IPS DF 6.9 (cell line): ENCODE measurements around the gene LRRC4.

Experiments
- DNase-seq: peaks from one replicate; pipeline ENCODE4 v3.0.0-alpha.2; 2013; ENCODE audit warnings: low read depth, low spot score
- H3K27ac ChIP-seq: one replicate; pipeline ENCODE4 v1.5.1; 2013; ENCODE audit warnings: low read length, control low read depth
- H3K27me3 ChIP-seq: 2 replicates; pipeline ENCODE4 v1.6.1; 2013; ENCODE audit warnings: mild to moderate bottlenecking, low read length; ENCODE audit not compliant: control insufficient read depth, insufficient read depth
- H3K36me3 ChIP-seq: 2 replicates; pipeline ENCODE4 v1.6.1; 2013; ENCODE audit warnings: low read length; ENCODE audit not compliant: control insufficient read depth, insufficient read depth
- H3K4me1 ChIP-seq: 2 replicates; pipeline ENCODE4 v1.6.1; 2013; ENCODE audit warnings: low read length; ENCODE audit not compliant: control insufficient read depth, insufficient read depth
- H3K4me3 ChIP-seq: 2 replicates; pipeline ENCODE4 v1.5.1; 2013; ENCODE audit warnings: mild to moderate bottlenecking, low read length
- H3K9me3 ChIP-seq: 2 replicates; pipeline ENCODE4 v1.6.1; 2013; ENCODE audit warnings: low read length, inconsistent platforms; ENCODE audit not compliant: control insufficient read depth, insufficient read depth
- WGBS: extraction: QIAGEN DNeasy Blood & Tissue Kit; methylation state at CpG from one replicate; pipeline ENCODE4 v1.1.7; 2013; ENCODE audit warnings: mixed read lengths, missing lambda C conversion rate; ENCODE audit not compliant: insufficient read length, insufficient coverage; 5-methylcytosine and 5-hydroxymethylcytosine counted together

Gene LRRC4

GRCh38 chr7:128042012-128042411 lies 10.8 kb upstream of the LRRC4 start:
- H3K36me3 ChIP-seq, result no peaks in the 10 kb centered on the region
- no CpG with 5 or more reads among the region's 2 CpGs for WGBS
- no peak overlapping the region for H3K4me3 ChIP-seq
- DNase-seq, result no peak
- H3K9me3 ChIP-seq, result no peaks in the 10 kb centered on the region
- H3K27me3 ChIP-seq, result no peaks in the 10 kb centered on the region
- H3K27ac ChIP-seq, result no peak overlapping the region
- H3K4me1 ChIP-seq, result no peaks in the 10 kb centered on the region

DNA sequence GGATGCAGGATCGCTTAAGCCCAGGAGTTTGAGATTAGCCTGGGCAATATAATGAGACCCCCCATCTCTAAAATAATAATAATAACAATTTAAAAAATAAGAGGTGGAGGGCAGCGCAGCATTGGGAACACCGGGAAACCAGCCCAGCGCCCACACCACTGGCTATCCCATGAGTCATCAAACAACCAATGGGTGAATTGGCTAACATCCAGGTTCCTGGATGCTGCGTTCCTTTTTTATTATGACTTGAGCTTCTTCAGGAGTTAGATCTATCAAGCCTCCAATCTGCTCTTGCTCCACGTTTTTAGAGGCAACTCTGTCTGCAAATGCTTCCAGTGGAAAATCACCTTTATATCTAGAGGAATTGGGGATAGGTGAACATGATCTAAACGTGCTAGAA lies 10.0 kb upstream of the LRRC4 start:
- Histone ChIP-seq H3K27me3 (no peaks in the 10 kb centered on the region), H3K4me1 (no peaks in the 10 kb centered on the region), H3K9me3 (no peaks in the 10 kb centered on the region), H3K4me3 (no peak overlapping the region), H3K27ac (no peak overlapping the region), H3K36me3 (no peaks in the 10 kb centered on the region)
- no peak for DNase-seq
- no CpG with 5 or more reads among the region's 7 CpGs for WGBS

GRCh38 chr7:128040205-128040604 lies 9.0 kb upstream of the LRRC4 start:
- Histone ChIP-seq H3K4me1 (no peaks in the 10 kb centered on the region), H3K27me3 (no peaks in the 10 kb centered on the region)
- WGBS, result no CpG with 5 or more reads among the region's 3 CpGs

GRCh38 chr7:128039544-128039953 lies 8.3 kb upstream of the LRRC4 start:
- DNase-seq, result no peak
- Histone ChIP-seq H3K27me3 (no peaks in the 10 kb centered on the region), H3K27ac (no peak overlapping the region), H3K36me3 (no peaks in the 10 kb centered on the region), H3K9me3 (no peaks in the 10 kb centered on the region), H3K4me1 (no peaks in the 10 kb centered on the region), H3K4me3 (no peak overlapping the region)
- no CpG with 5 or more reads among the region's 4 CpGs for WGBS

More at GRCh38 chr7:128040205-128040604, 9.0 kb upstream of the LRRC4 start:
- Histone ChIP-seq H3K36me3 (no peaks in the 10 kb centered on the region), H3K9me3 (no peaks in the 10 kb centered on the region), H3K4me3 (no peak overlapping the region), H3K27ac (no peak overlapping the region)
- DNase-seq, result no peak

- no peak overlapping the region for H3K4me3 ChIP-seq
- no peak for DNase-seq
- no peaks in the 10 kb centered on the region for H3K36me3 ChIP-seq
- H3K4me1 ChIP-seq, result no peaks in the 10 kb centered on the region
- no peaks in the 10 kb centered on the region; the same call in 1 of the 2 replicates for H3K27me3 ChIP-seq
- WGBS, result no CpG with 5 or more reads among the region's 8 CpGs
- no peaks in the 10 kb centered on the region for H3K9me3 ChIP-seq
- no peak overlapping the region for H3K27ac ChIP-seq
Observed at GRCh38 chr7:128037880-128038619, 6.8 kb upstream of the LRRC4 start.

DNA sequence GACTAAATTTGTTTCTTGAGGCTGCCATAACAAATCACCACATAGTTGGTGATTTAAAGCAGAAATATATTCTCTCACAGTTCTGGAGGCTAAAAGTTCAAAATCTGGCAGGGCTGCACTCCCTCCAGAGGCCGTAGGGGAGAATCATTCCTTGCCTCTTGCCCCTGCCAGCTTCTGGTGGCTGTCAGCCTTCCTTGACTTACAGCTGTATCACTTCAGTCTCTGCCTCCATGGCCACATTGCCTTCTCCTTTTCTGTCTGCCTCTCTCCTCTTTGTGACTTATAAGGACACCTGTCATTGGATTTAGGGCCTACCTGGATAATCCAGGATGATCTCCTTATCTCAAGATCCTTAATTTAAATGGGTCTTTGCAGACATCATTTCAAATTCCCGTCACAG lies 5.8 kb upstream of the LRRC4 start:
- H3K9me3 ChIP-seq, result no peaks in the 10 kb centered on the region
- no peaks in the 10 kb centered on the region for H3K4me1 ChIP-seq
- no peak overlapping the region for H3K4me3 ChIP-seq
- WGBS, result no CpG with 5 or more reads among the region's 2 CpGs
- no peaks in the 10 kb centered on the region; the same call in 1 of the 2 replicates for H3K27me3 ChIP-seq
- DNase-seq, result no peak
- H3K36me3 ChIP-seq, result no peaks in the 10 kb centered on the region
- no peak overlapping the region for H3K27ac ChIP-seq

DNA sequence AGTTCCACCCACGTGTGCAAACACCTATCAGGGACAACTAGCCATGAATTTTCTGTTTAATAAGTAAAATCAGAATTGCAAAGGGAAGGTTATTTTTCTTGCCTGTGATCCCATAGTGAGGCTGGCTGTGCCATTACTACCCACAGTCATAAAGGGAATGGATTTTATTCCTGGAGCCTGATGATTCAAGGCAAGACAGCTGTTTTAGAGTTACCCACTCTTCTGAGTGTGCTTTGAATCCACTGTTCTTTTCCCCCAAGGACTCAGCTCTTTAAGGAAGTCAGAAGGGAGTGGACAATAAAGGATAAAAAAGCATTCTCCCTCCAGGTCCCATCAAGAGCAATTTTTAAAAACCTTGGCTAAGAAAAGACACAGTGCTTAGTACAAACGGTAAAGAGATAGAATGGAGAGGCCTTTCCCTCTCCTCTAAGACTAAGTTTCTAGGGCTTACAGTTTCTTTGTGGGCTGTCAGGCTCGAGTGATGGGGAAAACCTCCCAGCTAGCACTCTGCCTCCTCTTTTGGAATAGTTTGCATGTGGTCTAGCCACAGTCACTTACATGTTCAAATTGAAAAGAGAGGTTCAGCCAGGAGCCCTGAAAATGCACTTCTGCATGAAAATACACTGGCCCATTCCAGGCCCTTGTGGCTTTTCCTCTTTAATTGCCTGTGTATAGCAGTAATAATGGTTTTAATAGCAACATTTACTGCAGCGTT lies 5.1 kb upstream of the LRRC4 start:
- H3K27me3 ChIP-seq, result no peaks in the 10 kb centered on the region; the same call in 1 of the 2 replicates
- H3K9me3 ChIP-seq, result no peaks in the 10 kb centered on the region
- H3K4me3 ChIP-seq, result no peak overlapping the region
- no peak overlapping the region for H3K27ac ChIP-seq
- H3K36me3 ChIP-seq, result no peaks in the 10 kb centered on the region
- no CpG with 5 or more reads among the region's 4 CpGs for WGBS
- DNase-seq, result no peak
- no peaks in the 10 kb centered on the region for H3K4me1 ChIP-seq

- Histone ChIP-seq H3K27me3 (no peaks in the 10 kb centered on the region; the same call in 1 of the 2 replicates), H3K36me3 (no peaks in the 10 kb centered on the region), H3K4me3 (no peak overlapping the region), H3K4me1 (no peaks in the 10 kb centered on the region), H3K27ac (no peak overlapping the region), H3K9me3 (no peaks in the 10 kb centered on the region)
- WGBS, result no CpG with 5 or more reads among the region's 3 CpGs
- no peak for DNase-seq
Observed at GRCh38 chr7:128035712-128036111, 4.5 kb upstream of the LRRC4 start.

DNA sequence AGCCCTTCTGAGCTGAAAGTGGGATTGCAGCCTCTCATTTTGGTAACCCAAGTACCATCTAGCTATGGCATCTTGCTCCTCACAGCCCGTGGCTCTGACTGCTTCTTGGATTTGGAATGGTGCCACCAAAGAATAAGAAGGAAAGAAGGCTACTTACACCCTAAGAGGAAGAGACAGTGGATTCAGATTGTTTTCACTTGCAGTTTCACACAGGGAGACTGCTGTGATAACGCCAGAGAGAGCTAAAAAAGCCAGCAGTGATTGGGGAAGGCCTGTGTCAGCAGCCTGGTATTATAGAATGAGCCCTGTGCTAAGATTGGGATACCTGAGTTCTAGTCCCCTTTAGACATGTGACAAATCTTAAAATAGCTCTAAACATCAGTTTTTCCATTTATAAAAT lies 3.6 kb upstream of the LRRC4 start:
- no peak overlapping the region for H3K27ac ChIP-seq
- DNase-seq, result no peak
- no peak overlapping the region for H3K4me3 ChIP-seq
- H3K27me3 ChIP-seq, result no peaks in the 10 kb centered on the region; the same call in 1 of the 2 replicates
- no peaks in the 10 kb centered on the region for H3K36me3 ChIP-seq
- H3K9me3 ChIP-seq, result no peaks in the 10 kb centered on the region
- H3K4me1 ChIP-seq, result peaks cover 7% of the 10 kb centered on the region
- WGBS, result no CpG with 5 or more reads among the region's 2 CpGs

- DNase-seq, result no peak
- H3K9me3 ChIP-seq, result no peaks in the 10 kb centered on the region
- peaks cover 13% of the 10 kb centered on the region for H3K4me1 ChIP-seq
- no peak overlapping the region for H3K4me3 ChIP-seq
- peaks cover 4% of the 10 kb centered on the region; the same call in 1 of the 2 replicates for H3K27me3 ChIP-seq
- H3K36me3 ChIP-seq, result peaks cover 7% of the 10 kb centered on the region
- H3K27ac ChIP-seq, result no peak overlapping the region
- WGBS, result no CpG with 5 or more reads among the region's 9 CpGs
Observed at GRCh38 chr7:128033246-128033645, 2.0 kb upstream of the LRRC4 start.
